GM12878 (cell line): ENCODE data around the gene GPSM3. TPM values are rescaled to one million over a fixed set of nuclear protein-coding genes. Genes with fewer than 3 reads are reported as not detected.
A peak's percentile ranks its signal among the peaks of the same experiment; 100 is the strongest.

ENCODE experiments used
- ATAC-seq: fragments of 200-7000 bp; cut with Tn5 transposase; 3 replicates; pipeline ENCODE4 v1.9.1; 2020; ENCODE audit warnings: mild to moderate bottlenecking, moderate library complexity
- BruUV-seq: library from RNA; stranded (reverse); fragments of 400-500 nt; replicated peaks from 2 replicates; lab custom pipeline; 2021; lab: Mats Ljungman, UMichigan
- CTCF ChIA-PET: fragments of 300-600 bp; sonication (Branson Sonifier 250); formaldehyde crosslinking; extraction: SDS; loops from one replicate; lab custom pipeline; 2021; ENCODE audit warnings: inconsistent platforms; lab: Yijun Ruan, JAX
- POLR2A ChIA-PET: fragments of 350-600 bp; formaldehyde crosslinking; extraction: SDS; loops from one replicate; lab custom pipeline; 2021; ENCODE audit warnings: inconsistent platforms; lab: Charles Lee
- RAD21 ChIA-PET: fragments of 300-600 bp; sonication (Branson Sonifier 250); formaldehyde crosslinking; loops from one replicate; lab custom pipeline; 2023; ENCODE audit warnings: antibody characterized with exemption; ENCODE audit not compliant: unreplicated experiment; lab: Charles Lee
- SMC1A ChIA-PET: fragments of 300-600 bp; sonication (Branson Sonifier 250); formaldehyde crosslinking; loops from one replicate; lab custom pipeline; 2023; ENCODE audit not compliant: unreplicated experiment, uncharacterized antibody; lab: Charles Lee
- DNase-seq: peaks from one replicate; pipeline ENCODE4 v3.0.0-alpha.2; 2011; ENCODE audit warnings: low read depth, low spot score
- FAIRE-seq: peaks from 3 replicates; lab custom pipeline; 2011; peaks lifted over from hg19 to GRCh38; lab: Jason Lieb, UNC
- H2AFZ ChIP-seq: 2 replicates; pipeline ENCODE4 v1.6.0; 2011; ENCODE audit warnings: low read depth, low read length, control low read depth; ENCODE audit not compliant: control insufficient read depth
- H3K27ac ChIP-seq: 2 replicates; pipeline ENCODE4 v1.5.1; 2011; ENCODE audit warnings: control low read depth; ENCODE audit not compliant: control insufficient read depth, insufficient read depth
- H3K27me3 ChIP-seq, 2 experiments: replicated peaks in 1 of 2; 2 replicates each; pipeline versions ENCODE4 v1.6.0 to v1.6.1; 2011; ENCODE audit warnings: low read length in 1 of 2; ENCODE audit not compliant: control insufficient read depth in 2 of 2, insufficient read depth in 2 of 2
- H3K36me3 ChIP-seq, 2 experiments: 2 replicates each; pipeline ENCODE4 v1.5.1; 2011; ENCODE audit warnings: low read length in 1 of 2; ENCODE audit not compliant: control insufficient read depth in 2 of 2, insufficient read depth in 2 of 2
- H3K4me1 ChIP-seq: 2 replicates; pipeline ENCODE4 v1.6.1; 2011; ENCODE audit warnings: mild to moderate bottlenecking, low read length, moderate library complexity, mixed read lengths; ENCODE audit not compliant: control insufficient read depth, insufficient read depth
- H3K4me2 ChIP-seq: 2 replicates; pipeline ENCODE4 v1.6.0; 2011; ENCODE audit warnings: control low read depth; ENCODE audit not compliant: control insufficient read depth, insufficient read depth
- H3K4me3 ChIP-seq: fragments of 200-600 bp; sonication (generic); 2 replicates; pipeline ENCODE4 v1.5.1; 2016
- H3K79me2 ChIP-seq: 2 replicates; pipeline ENCODE4 v1.6.0; 2011; ENCODE audit warnings: low read length; ENCODE audit not compliant: control insufficient read depth, insufficient read depth
- H3K9ac ChIP-seq: 2 replicates; pipeline ENCODE4 v1.8.0; 2011; ENCODE audit warnings: low read length, control low read depth, mixed read lengths; ENCODE audit not compliant: control insufficient read depth, insufficient read depth
- H3K9me3 ChIP-seq: replicated peaks from 3 replicates; pipeline ENCODE4 v1.5.1; 2011; ENCODE audit warnings: mild to moderate bottlenecking, low read length; ENCODE audit not compliant: control insufficient read depth, insufficient read depth
- H4K20me1 ChIP-seq: 2 replicates; pipeline ENCODE4 v1.6.0; 2011; ENCODE audit not compliant: control insufficient read depth, insufficient read depth
- BHLHE40 ChIP-seq, 2 experiments: fragments of 450-650 bp in 1 of 2; IDR thresholded peaks; 2 replicates each; pipeline ENCODE4 v1.6.1; 2011 to 2017; ENCODE audit warnings: low read depth in 2 of 2, borderline replicate concordance in 1 of 2, improper control_type of control experiment in 1 of 2, low read length in 1 of 2, mild to moderate bottlenecking in 1 of 2
- BMI1 ChIP-seq: fragments of 450-650 bp; IDR thresholded peaks from 2 replicates; pipeline ENCODE4 v1.6.1; 2016; ENCODE audit warnings: mild to moderate bottlenecking, moderate library complexity, borderline replicate concordance
- CTCF ChIP-seq, 3 experiments: IDR thresholded peaks in 2 of 3; conservative IDR thresholded peaks in 1 of 3; 2 replicates each; pipeline ENCODE4 v1.5.1; 2011; ENCODE audit warnings: low read depth in 3 of 3, low read length in 3 of 3, mild to moderate bottlenecking in 3 of 3, control low read depth in 2 of 3, moderate library complexity in 2 of 3, inconsistent platforms in 1 of 3, mixed read lengths in 1 of 3; ENCODE audit not compliant: control insufficient read depth in 2 of 3, insufficient read depth in 1 of 3; ENCODE audit errors: extremely low read depth in 1 of 3
- FOS ChIP-seq: IDR thresholded peaks from 3 replicates; pipeline ENCODE4 v1.6.1; 2011; ENCODE audit warnings: borderline replicate concordance; ENCODE audit not compliant: insufficient read length; ENCODE audit errors: extremely low read depth
- GATAD2B ChIP-seq: fragments of 450-650 bp; conservative IDR thresholded peaks from 2 replicates; pipeline ENCODE4 v1.6.1; 2017; ENCODE audit warnings: low read depth, mild to moderate bottlenecking, moderate library complexity
- HDAC6 ChIP-seq: fragments of 200-600 bp; sonication (generic); IDR thresholded peaks from one replicate; pipeline ENCODE4 v1.8.0; 2017; ENCODE audit warnings: antibody characterized with exemption; ENCODE audit not compliant: unreplicated experiment
- HDGF ChIP-seq: fragments of 450-650 bp; IDR thresholded peaks from 2 replicates; pipeline ENCODE4 v1.6.1; 2016; ENCODE audit warnings: antibody characterized with exemption
- ZNF207 ChIP-seq: fragments of 450-650 bp; IDR thresholded peaks from 2 replicates; pipeline ENCODE4 v1.6.1; 2014; ENCODE audit warnings: antibody characterized with exemption, mild to moderate bottlenecking, borderline replicate concordance
- ZNF622 ChIP-seq: fragments of 450-650 bp; IDR thresholded peaks from 2 replicates; pipeline ENCODE4 v1.6.1; 2017; ENCODE audit warnings: mild to moderate bottlenecking, inconsistent platforms
- WGBS: methylation state at CpG from one replicate; pipeline ENCODE4 v1.1.6; 2016; ENCODE audit warnings: low lambda C conversion rate; ENCODE audit not compliant: insufficient replicate concordance, insufficient coverage; ENCODE audit errors: missing lambda C conversion rate; 5-methylcytosine and 5-hydroxymethylcytosine counted together
- in situ Hi-C: fragments of 300-500 bp; cut with MboI; formaldehyde crosslinking; loops from 9 replicates; pipeline ENCODE4 v1.14.3; 2018; ENCODE audit warnings: mixed read lengths
- intact Hi-C: fragments of 100-400 bp; cut with micrococcal nuclease; formaldehyde crosslinking; loops from one replicate; pipeline ENCODE4 v1.14.2; 2022; ENCODE audit not compliant: unreplicated experiment
- polyA plus RNA-seq, 11 experiments: library from polyadenylated mRNA; depleted of rRNA in 4 of 11; unstranded in 6 of 11; stranded (reverse) in 5 of 11; fragments of >200 nt; fragmentation: Nextera tagmentation in 4 of 11; fragmentation: Illumina TruSeq in 1 of 11; extraction: Ambion mirVana in 4 of 11; extraction: Trizol in 1 of 11; gene quantifications; 1 replicate in 1 of 11; 2 replicates in 10 of 11; pipeline versions ENCODE4 v1.2.1 to v1.2.3, GENCODE V29; 2011 to 2016; ENCODE audit warnings: inconsistent platforms in 2 of 11, missing spikeins in 2 of 11, low read depth in 1 of 11
- total RNA-seq, 4 experiments: library from RNA; depleted of rRNA in 3 of 4; stranded (reverse); fragments of >200 nt in 3 of 4; fragmentation: Illumina TruSeq in 1 of 4; extraction: Trizol in 1 of 4; gene quantifications; 2 replicates each; pipeline versions ENCODE4 v1.2.1 to v1.2.3, GENCODE V29; 2013 to 2021

GPSM3 gene
- total and polyA plus RNA-seq, 10 of the 15 experiments (the other 5 are each of a cell fraction or from before 2014, with no cell fraction given), result 22.0 to 137 (median 113) TPM

- no peak for TF ChIP-seq HDGF
- TF ChIP-seq GATAD2B, result no peak
- no peak for TF ChIP-seq BMI1
Measured at GRCh38 chr6:32170294-32170693, 22.1 kb downstream of the GPSM3 start (continued).

- no peaks in the 10 kb centered on the region for H3K9me3 ChIP-seq
- no peak overlapping the region for H3K9ac ChIP-seq
- 86% methylated on average over 11 of the region's 11 CpGs for WGBS
Measured at GRCh38 chr6:32168807-32169591, 23.4 kb downstream of the GPSM3 start.

More at GRCh38 chr6:32168807-32169591, 23.4 kb downstream of the GPSM3 start:
- DNase-seq, result no peak
- Histone ChIP-seq H3K27ac (no peak overlapping the region), H3K27me3 (no peaks in the 10 kb centered on the region), H3K4me1 (no peaks in the 10 kb centered on the region), H4K20me1 (no peaks in the 10 kb centered on the region), H3K4me3 (no peak overlapping the region), H3K4me2 (no peak overlapping the region), H2AFZ (no peak overlapping the region), H3K79me2 (no peaks in the 10 kb centered on the region), H3K36me3 (peaks cover 0 to 3% of the 10 kb centered on the region in 2 experiments; a peak in 1 of 4 replicates)
- intact Hi-C loops (no loop called here), in situ Hi-C loops (no loop called here)
- CTCF ChIA-PET, result interaction anchor here (1.6 kb wide), 1 partner anchor 10 kb away, joined by 4 read pairs; no protein-coding TSS in a partner anchor
- no peak for FAIRE-seq
- TF ChIP-seq BHLHE40 (IDR thresholded peaks at IDR 0.05; ENCODE audit: borderline replicate concordance in 1 of 2, low read depth in 2 of 2, low read length in 1 of 2) (no peak), ZNF622 (no peak), HDAC6 (no peak), ZNF207 (no peak), FOS (no peak), CTCF (IDR thresholded peaks at IDR 0.05 in 2 of 3, conservative IDR thresholded peaks at IDR 0.05 in 1 of 3; ENCODE audit: control insufficient read depth in 2 of 3, extremely low read depth in 1 of 3, insufficient read depth in 1 of 3, low read depth in 3 of 3, low read length in 3 of 3) (peak in 1 of 3 experiments; percentile 3; a peak in 1 of 6 replicates)
- BruUV-seq, result no TSS peak
- ATAC-seq, result no peak
- RAD21 ChIA-PET, result no interaction called here
- SMC1A ChIA-PET, result no interaction called here
- POLR2A ChIA-PET, result no interaction called here
